Measurements from ENCODE around the gene SHISA3.

DNA sequence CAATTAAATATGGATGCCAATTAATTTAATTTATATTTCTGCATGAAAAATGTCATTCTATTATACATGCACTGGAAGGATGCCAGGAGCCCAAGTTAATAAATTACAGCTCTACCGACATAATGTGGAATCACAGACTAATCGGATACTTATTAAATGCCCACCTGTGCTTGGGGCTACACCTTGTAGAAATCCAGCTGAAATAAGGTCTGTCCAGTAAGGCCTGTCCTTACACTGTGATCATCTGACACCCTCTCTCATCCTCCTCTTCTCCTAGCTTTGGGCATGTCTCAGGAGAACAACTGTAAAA is 6.0 kb upstream of the SHISA3 start:
- TF ChIP-seq EZH2 (IDR thresholded peaks at IDR 0.05; ENCODE audit: insufficient read depth, poor library complexity, severe bottlenecking) (no peak), EZH2phosphoT487 (IDR thresholded peaks at IDR 0.05; ENCODE audit: insufficient read depth, low read depth) (no peak)
